OCI-LY3 (cell line): ENCODE measurements around the gene APOBR.
"Not testable (repeated sequence)": the region's sequence is repeated elsewhere in the genome, so short reads cannot be mapped to it uniquely, and the experiment has no call there.

ENCODE experiments used
- H2AFZ ChIP-seq: fragments of 200-600, 300-600 bp; shearing (Covaris generic); 2 replicates; pipeline ENCODE4 v1.6.0; 2014; ENCODE audit warnings: antibody characterized with exemption, low read depth, low read length
- H3K27ac ChIP-seq: fragments of 200-600, 300-600 bp; sonication (generic); 2 replicates; pipeline ENCODE4 v1.5.1; 2014; ENCODE audit warnings: mild to moderate bottlenecking, low read length, moderate library complexity, mixed read lengths
- H3K27me3 ChIP-seq: fragments of 200-600, 300-600 bp; sonication (generic); 2 replicates; pipeline ENCODE4 v1.6.1; 2014; ENCODE audit warnings: low read depth, low read length, mixed read lengths
- H3K36me3 ChIP-seq: fragments of 200-600, 300-600 bp; sonication (generic); replicated peaks from 2 replicates; pipeline ENCODE3; 2014; ENCODE audit warnings: low read depth, low read length, mixed read lengths
- H3K4me1 ChIP-seq: fragments of 300-600, 200-600 bp; sonication (generic); 2 replicates; pipeline ENCODE4 v1.6.1; 2014; ENCODE audit warnings: low read length, mixed read lengths
- H3K4me2 ChIP-seq: fragments of 200-600, 300-600 bp; sonication (generic); 2 replicates; pipeline ENCODE4 v1.6.1; 2014; ENCODE audit warnings: low read length, mixed read lengths
- H3K4me3 ChIP-seq: fragments of 300-600, 200-600 bp; sonication (generic); 2 replicates; pipeline ENCODE4 v1.5.1; 2014; ENCODE audit warnings: antibody characterized with exemption, mild to moderate bottlenecking, low read length, moderate library complexity
- H3K79me2 ChIP-seq: fragments of 300-600, 200-600 bp; shearing (Covaris generic); 2 replicates; pipeline ENCODE4 v1.6.1; 2014; ENCODE audit warnings: mild to moderate bottlenecking, low read length, mixed read lengths
- H3K9ac ChIP-seq: fragments of 300-600, 200-600 bp; shearing (Covaris generic); 2 replicates; pipeline ENCODE4 v1.6.0; 2014; ENCODE audit warnings: mild to moderate bottlenecking, low read length, moderate library complexity
- H3K9me3 ChIP-seq: fragments of 200-600, 300-600 bp; shearing (Covaris generic); 2 replicates; pipeline ENCODE4 v1.6.1; 2014; ENCODE audit warnings: low read length, mixed read lengths; ENCODE audit not compliant: insufficient read depth
- H4K20me1 ChIP-seq: fragments of 200-600, 300-600 bp; sonication (generic); 2 replicates; pipeline ENCODE4 v1.6.1; 2016; ENCODE audit warnings: low read length, mixed read lengths; ENCODE audit not compliant: insufficient read depth
- CTCF ChIP-seq: fragments of 200-600, 300-600 bp; sonication (generic); IDR thresholded peaks from 2 replicates; pipeline ENCODE4 v1.5.1; 2014; ENCODE audit warnings: antibody characterized with exemption, low read length, low read depth
- EZH2phosphoT487 ChIP-seq: fragments of 200-600 bp; shearing (Covaris generic); IDR thresholded peaks from 2 replicates; pipeline ENCODE4 v1.6.1; 2018; ENCODE audit warnings: antibody characterized with exemption, mixed run types, low read depth

The APOBR gene

GRCh38 chr16:28544998-28545397 is 50.6 kb downstream of the APOBR start:
- Histone ChIP-seq H3K9me3 (no peaks in the 10 kb centered on the region), H3K79me2 (no peaks in the 10 kb centered on the region), H2AFZ (no peak overlapping the region), H3K36me3 (no peaks in the 10 kb centered on the region), H4K20me1 (no peaks in the 10 kb centered on the region), H3K27ac (no peak overlapping the region), H3K27me3 (no peaks in the 10 kb centered on the region), H3K4me3 (no peak overlapping the region), H3K9ac (no peak overlapping the region), H3K4me2 (no peak overlapping the region), H3K4me1 (peaks cover 55% of the 10 kb centered on the region)
- TF ChIP-seq CTCF (no peak), EZH2phosphoT487 (no peak)

GRCh38 chr16:28545964-28546363 is 51.5 kb downstream of the APOBR start:
- peaks cover 45% of the 10 kb centered on the region for H3K4me1 ChIP-seq
- H3K36me3 ChIP-seq, H2AFZ ChIP-seq, H3K27ac ChIP-seq, H3K9ac ChIP-seq, H3K4me3 ChIP-seq, H3K4me2 ChIP-seq, H3K27me3 ChIP-seq, H3K79me2 ChIP-seq, H4K20me1 ChIP-seq, H3K9me3 ChIP-seq: not testable (repeated sequence)

- no peaks in the 10 kb centered on the region for H4K20me1 ChIP-seq
- no peak overlapping the region for H3K9ac ChIP-seq
- H3K4me2 ChIP-seq, result no peak overlapping the region
- H3K9me3 ChIP-seq, result no peaks in the 10 kb centered on the region
- no peak overlapping the region for H2AFZ ChIP-seq
- H3K79me2 ChIP-seq, result no peaks in the 10 kb centered on the region
- H3K27me3 ChIP-seq, result no peaks in the 10 kb centered on the region
- no peak overlapping the region for H3K4me3 ChIP-seq
- H3K4me1 ChIP-seq, result peaks cover 39% of the 10 kb centered on the region
- TF ChIP-seq EZH2phosphoT487 (no peak), CTCF (no peak)
- no peaks in the 10 kb centered on the region for H3K36me3 ChIP-seq
- no peak overlapping the region for H3K27ac ChIP-seq
Observed at GRCh38 chr16:28546626-28547025, 52.2 kb downstream of the APOBR start.

GRCh38 chr16:28548306-28548802 is 53.9 kb downstream of the APOBR start:
- H3K27ac ChIP-seq, result no peak overlapping the region
- H3K79me2 ChIP-seq, result no peaks in the 10 kb centered on the region
- TF ChIP-seq CTCF, result no peak
- TF ChIP-seq EZH2phosphoT487, result no peak
- H3K9me3 ChIP-seq, result no peaks in the 10 kb centered on the region
- H3K9ac ChIP-seq, result no peak overlapping the region
- H3K4me1 ChIP-seq, result peaks cover 29% of the 10 kb centered on the region
- no peak overlapping the region for H3K4me3 ChIP-seq
- H3K4me2 ChIP-seq, result no peak overlapping the region
- no peaks in the 10 kb centered on the region for H3K27me3 ChIP-seq
- no peaks in the 10 kb centered on the region for H4K20me1 ChIP-seq
- peak overlapping the region; percentile 69 for H2AFZ ChIP-seq
- H3K36me3 ChIP-seq, result no peaks in the 10 kb centered on the region
